Spleen (tissue), 7 donors: Measurements from ENCODE around the gene NTRK2.

Experiments used
- CTCF ChIP-seq, 11 experiments: fragments of 200-600 bp in 7 of 11; fragments of 450-650 bp in 4 of 11; sonication (generic) in 4 of 11; IDR thresholded peaks in 8 of 11; conservative IDR thresholded peaks in 3 of 11; 1 replicate in 7 of 11; 2 replicates in 4 of 11; pipeline versions ENCODE4 v1.4.0 to v1.8.0; 2016 to 2021; ENCODE audit warnings: antibody characterized with exemption in 11 of 11, inconsistent platforms in 4 of 11, mild to moderate bottlenecking in 1 of 11
- POLR2A ChIP-seq, 3 donors: fragments of 450-650 bp; IDR thresholded peaks; one replicate each; pipeline ENCODE4 v1.5.1; 2017; ENCODE audit warnings: antibody characterized with exemption in 3 of 3, mild to moderate bottlenecking in 1 of 3
- POLR2AphosphoS5 ChIP-seq, 3 donors: sonication (generic); formaldehyde crosslinking; IDR thresholded peaks; one replicate each; pipeline ENCODE4 v1.5.1; 2017; ENCODE audit warnings: antibody characterized with exemption in 3 of 3
- donor health status: DM: no; HTN: no; CAD: no; lungs with moderate emphysema.
- donor health status: DM: no; HTN: no; CAD: no.
- donor health status: DM: no; HTN: no; CAD: no.

- no peak for TF ChIP-seq POLR2A (IDR thresholded peaks at IDR 0.05)
- TF ChIP-seq CTCF (IDR thresholded peaks at IDR 0.05 in 8 of 11, conservative IDR thresholded peaks at IDR 0.05 in 3 of 11), result no peak
- TF ChIP-seq POLR2AphosphoS5 (IDR thresholded peaks at IDR 0.05), result no peak
Observed at GRCh38 chr9:84673806-84674205, 4.3 kb downstream of the NTRK2 start.
